Astrocyte (in vitro differentiated cells and primary cell): ENCODE data around the gene DSG3.

Source experiments
- EZH2 ChIP-seq: IDR thresholded peaks from 2 replicates; pipeline ENCODE4 v1.6.1; 2012; ENCODE audit warnings: mild to moderate bottlenecking, low read length, inconsistent platforms; ENCODE audit not compliant: insufficient read depth
- TF ChIP-seq, protein P1 (sequence below): IDR thresholded peaks from 2 replicates; pipeline ENCODE4 v1.5.1; 2011; ENCODE audit warnings: low read depth, mild to moderate bottlenecking, inconsistent platforms, low read length, moderate library complexity; ENCODE audit not compliant: insufficient read depth

DNA sequence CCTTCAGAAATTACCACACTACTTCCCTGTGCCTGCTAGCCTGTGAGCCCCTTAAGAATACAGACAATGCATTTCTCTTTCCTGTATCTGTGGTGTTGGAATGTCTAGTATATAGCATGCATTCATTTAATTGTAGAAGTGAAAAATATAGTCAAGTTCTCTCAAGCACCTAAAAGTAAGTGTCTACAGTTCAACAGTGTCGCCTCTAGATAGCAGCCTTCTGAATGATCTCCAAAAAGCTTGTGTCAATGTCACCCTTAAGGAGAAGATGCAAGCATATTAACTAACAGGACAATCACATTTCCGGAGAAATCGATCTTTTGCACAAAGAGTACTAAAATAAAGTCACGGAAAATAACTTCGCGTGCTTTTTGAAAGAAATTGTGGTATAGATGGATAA is 27.5 kb upstream of the DSG3 start:
- TF ChIP-seq EZH2, result no peak
- TF ChIP-seq, protein P1, sequence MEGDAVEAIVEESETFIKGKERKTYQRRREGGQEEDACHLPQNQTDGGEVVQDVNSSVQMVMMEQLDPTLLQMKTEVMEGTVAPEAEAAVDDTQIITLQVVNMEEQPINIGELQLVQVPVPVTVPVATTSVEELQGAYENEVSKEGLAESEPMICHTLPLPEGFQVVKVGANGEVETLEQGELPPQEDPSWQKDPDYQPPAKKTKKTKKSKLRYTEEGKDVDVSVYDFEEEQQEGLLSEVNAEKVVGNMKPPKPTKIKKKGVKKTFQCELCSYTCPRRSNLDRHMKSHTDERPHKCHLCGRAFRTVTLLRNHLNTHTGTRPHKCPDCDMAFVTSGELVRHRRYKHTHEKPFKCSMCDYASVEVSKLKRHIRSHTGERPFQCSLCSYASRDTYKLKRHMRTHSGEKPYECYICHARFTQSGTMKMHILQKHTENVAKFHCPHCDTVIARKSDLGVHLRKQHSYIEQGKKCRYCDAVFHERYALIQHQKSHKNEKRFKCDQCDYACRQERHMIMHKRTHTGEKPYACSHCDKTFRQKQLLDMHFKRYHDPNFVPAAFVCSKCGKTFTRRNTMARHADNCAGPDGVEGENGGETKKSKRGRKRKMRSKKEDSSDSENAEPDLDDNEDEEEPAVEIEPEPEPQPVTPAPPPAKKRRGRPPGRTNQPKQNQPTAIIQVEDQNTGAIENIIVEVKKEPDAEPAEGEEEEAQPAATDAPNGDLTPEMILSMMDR, result no peak
